Fibroblast of the aortic adventitia (primary cell): ENCODE measurements around the gene FARP1. TPM values are rescaled to one million over a fixed set of nuclear protein-coding genes. Genes with fewer than 3 reads are reported as not detected.

Experiments
- DNase-seq: peaks from one replicate; pipeline ENCODE4 v3.0.0-alpha.2; 2010; ENCODE audit warnings: low read depth
- H3K4me3 ChIP-seq: 2 replicates; pipeline ENCODE4 v1.5.1; 2011; ENCODE audit warnings: low read depth, mild to moderate bottlenecking, control low read depth, low read length, moderate library complexity
- CTCF ChIP-seq: IDR thresholded peaks from 2 replicates; pipeline ENCODE4 v1.5.1; 2011; ENCODE audit warnings: mild to moderate bottlenecking, low read length, control low read depth, inconsistent platforms; ENCODE audit not compliant: insufficient read depth
- total RNA-seq: library from RNA; depleted of rRNA; stranded (reverse); fragments of >200 nt; gene quantifications from 2 replicates; pipeline ENCODE4 v1.2.3, GENCODE V29; 2012; ENCODE audit warnings: low replicate concordance

FARP1 gene
- total RNA-seq, 1 donor, result 16.2 TPM

- no peak overlapping the region for H3K4me3 ChIP-seq
- no peak for DNase-seq
- no peak for TF ChIP-seq CTCF
These were observed 286.6 kb downstream of the FARP1 start for GRCh38 chr13:98429531-98429930.

GRCh38 chr13:98429977-98430736, 287.3 kb downstream of the FARP1 start:
- H3K4me3 ChIP-seq, result no peak overlapping the region
- TF ChIP-seq CTCF, result no peak
- no peak for DNase-seq

- no peak for TF ChIP-seq CTCF
- no peak overlapping the region for H3K4me3 ChIP-seq
- DNase-seq, result no peak
These were observed 289.7 kb downstream of the FARP1 start for GRCh38 chr13:98432638-98433037.

GRCh38 chr13:98433654-98434053, 290.8 kb downstream of the FARP1 start:
- no peak for TF ChIP-seq CTCF
- DNase-seq, result no peak

GRCh38 chr13:98434060-98434459, 291.2 kb downstream of the FARP1 start:
- TF ChIP-seq CTCF, result no peak
- DNase-seq, result no peak
- no peak overlapping the region for H3K4me3 ChIP-seq

More at GRCh38 chr13:98433654-98434053, 290.8 kb downstream of the FARP1 start:
- no peak overlapping the region for H3K4me3 ChIP-seq

- TF ChIP-seq CTCF, result no peak
- H3K4me3 ChIP-seq, result no peak overlapping the region
- DNase-seq, result no peak
These were observed 292.5 kb downstream of the FARP1 start for GRCh38 chr13:98435376-98435775.
